GM21381 (cell line): ENCODE results near the gene ALOX5.

Source experiments
- ATAC-seq: cut with Tn5 transposase; IDR thresholded peaks from one replicate; pipeline ENCODE4 v1.9.1; 2021; ENCODE audit warnings: mild to moderate bottlenecking, moderate library complexity; ENCODE audit not compliant: unreplicated experiment

The ALOX5 gene

GRCh38 chr10:45441239-45442190 is 67.5 kb downstream of the ALOX5 start:
- ATAC-seq: no peak

- ATAC-seq: no peak
These were observed 68.2 kb downstream of the ALOX5 start for GRCh38 chr10:45442251-45442650.

- ATAC-seq: no peak
These were observed 68.6 kb downstream of the ALOX5 start for GRCh38 chr10:45442662-45443061.

GRCh38 chr10:45443101-45444009 is 69.3 kb downstream of the ALOX5 start:
- ATAC-seq: no peak

- no peak for ATAC-seq
These were observed 70.0 kb downstream of the ALOX5 start for GRCh38 chr10:45444022-45444421.

- ATAC-seq: no peak
These were observed 71.2 kb downstream of the ALOX5 start for GRCh38 chr10:45444976-45445898.

- no peak for ATAC-seq
These were observed 72.8 kb downstream of the ALOX5 start for GRCh38 chr10:45446858-45447257.

- ATAC-seq: no peak
These were observed 73.4 kb downstream of the ALOX5 start for GRCh38 chr10:45447416-45447815.

- ATAC-seq: no peak
These were observed 76.8 kb downstream of the ALOX5 start for GRCh38 chr10:45450866-45451265.

GRCh38 chr10:45451407-45451806 is 77.4 kb downstream of the ALOX5 start:
- no peak for ATAC-seq

- ATAC-seq: no peak
These were observed 78.3 kb downstream of the ALOX5 start for GRCh38 chr10:45452268-45452667.

GRCh38 chr10:45452743-45453452 is 78.9 kb downstream of the ALOX5 start:
- no peak for ATAC-seq

- no peak for ATAC-seq
These were observed 79.7 kb downstream of the ALOX5 start for GRCh38 chr10:45453639-45454255.

GRCh38 chr10:45454262-45454661 is 80.2 kb downstream of the ALOX5 start:
- no peak for ATAC-seq

- ATAC-seq: peak; percentile 44
These were observed 80.8 kb downstream of the ALOX5 start for GRCh38 chr10:45454859-45455258.

- ATAC-seq: no peak
These were observed 82.2 kb downstream of the ALOX5 start for GRCh38 chr10:45456233-45456632.

- ATAC-seq: no peak
These were observed 82.8 kb downstream of the ALOX5 start for GRCh38 chr10:45456822-45457221.

GRCh38 chr10:45457487-45457886 is 83.5 kb downstream of the ALOX5 start:
- no peak for ATAC-seq

GRCh38 chr10:45460235-45460878 is 86.3 kb downstream of the ALOX5 start:
- peak; percentile 33 for ATAC-seq
